Measurements from ENCODE around the gene PILRA. TPM values are rescaled to one million over a fixed set of nuclear protein-coding genes. Genes with fewer than 3 reads are reported as not detected.

Gene PILRA
- total RNA-seq, 2 donors from 2014 or later, result 2.1 to 12.8 TPM

DNA sequence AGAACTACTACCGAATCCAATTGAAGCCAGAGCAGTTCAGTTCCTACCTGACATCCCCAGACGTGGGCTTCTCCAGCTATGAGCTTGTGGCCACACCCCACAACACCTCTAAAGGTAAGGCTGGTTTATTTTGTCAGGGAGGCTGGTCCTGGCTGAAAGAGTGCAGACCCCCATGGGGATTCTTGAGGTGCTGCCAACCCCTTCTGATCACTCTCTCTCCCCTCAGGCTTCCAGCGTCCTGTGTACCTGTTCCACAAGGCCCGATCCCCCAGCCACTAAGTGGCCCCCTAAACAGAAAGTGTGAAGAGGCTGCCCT, 59.9 kb downstream of the PILRA start:
- Histone ChIP-seq H3K27me3 (ENCODE audit: control insufficient read depth, insufficient read depth, low read length, poor library complexity, severe bottlenecking) (no peaks in the 10 kb centered on the region), H3K4me3 (ENCODE audit: low read length) (peak overlapping the region; percentile 97), H3K9ac (ENCODE audit: extremely low read depth, low read length, poor library complexity, severe bottlenecking) (no peak overlapping the region), H3K36me3 (ENCODE audit: control insufficient read depth, insufficient read depth, low read length) (peaks cover 51% of the 10 kb centered on the region), H3K27ac (ENCODE audit: low read depth, low read length) (no peak overlapping the region), H3K4me1 (ENCODE audit: control insufficient read depth, insufficient read depth, low read length) (peaks cover 24% of the 10 kb centered on the region), H3K9me3 (ENCODE audit: control insufficient read depth, low read length) (no peaks in the 10 kb centered on the region)
- peaks cover 39% of the 10 kb centered on the region for H3K36me3 Mint-ChIP-seq (ENCODE audit: low read depth)
- peak overlapping the region; percentile 91 for H3K27ac Mint-ChIP-seq
- DNase-seq, result no peak
- H3K4me1 Mint-ChIP-seq, result peaks cover 43% of the 10 kb centered on the region
- peaks cover 1% of the 10 kb centered on the region for H3K27me3 Mint-ChIP-seq (ENCODE audit: insufficient read depth)
- 87 to 100% methylated on average over 1 to 4 of the region's 4 CpGs for WGBS, 2 experiments (ENCODE audit: insufficient coverage in 1 of 2, insufficient read length in 1 of 2)
- H3K9me3 Mint-ChIP-seq, result no peaks in the 10 kb centered on the region
- peak overlapping the region; percentile 89 for H3K4me3 Mint-ChIP-seq
- TF ChIP-seq, protein P1, sequence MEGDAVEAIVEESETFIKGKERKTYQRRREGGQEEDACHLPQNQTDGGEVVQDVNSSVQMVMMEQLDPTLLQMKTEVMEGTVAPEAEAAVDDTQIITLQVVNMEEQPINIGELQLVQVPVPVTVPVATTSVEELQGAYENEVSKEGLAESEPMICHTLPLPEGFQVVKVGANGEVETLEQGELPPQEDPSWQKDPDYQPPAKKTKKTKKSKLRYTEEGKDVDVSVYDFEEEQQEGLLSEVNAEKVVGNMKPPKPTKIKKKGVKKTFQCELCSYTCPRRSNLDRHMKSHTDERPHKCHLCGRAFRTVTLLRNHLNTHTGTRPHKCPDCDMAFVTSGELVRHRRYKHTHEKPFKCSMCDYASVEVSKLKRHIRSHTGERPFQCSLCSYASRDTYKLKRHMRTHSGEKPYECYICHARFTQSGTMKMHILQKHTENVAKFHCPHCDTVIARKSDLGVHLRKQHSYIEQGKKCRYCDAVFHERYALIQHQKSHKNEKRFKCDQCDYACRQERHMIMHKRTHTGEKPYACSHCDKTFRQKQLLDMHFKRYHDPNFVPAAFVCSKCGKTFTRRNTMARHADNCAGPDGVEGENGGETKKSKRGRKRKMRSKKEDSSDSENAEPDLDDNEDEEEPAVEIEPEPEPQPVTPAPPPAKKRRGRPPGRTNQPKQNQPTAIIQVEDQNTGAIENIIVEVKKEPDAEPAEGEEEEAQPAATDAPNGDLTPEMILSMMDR (conservative IDR thresholded peaks at IDR 0.05), result no peak

DNA sequence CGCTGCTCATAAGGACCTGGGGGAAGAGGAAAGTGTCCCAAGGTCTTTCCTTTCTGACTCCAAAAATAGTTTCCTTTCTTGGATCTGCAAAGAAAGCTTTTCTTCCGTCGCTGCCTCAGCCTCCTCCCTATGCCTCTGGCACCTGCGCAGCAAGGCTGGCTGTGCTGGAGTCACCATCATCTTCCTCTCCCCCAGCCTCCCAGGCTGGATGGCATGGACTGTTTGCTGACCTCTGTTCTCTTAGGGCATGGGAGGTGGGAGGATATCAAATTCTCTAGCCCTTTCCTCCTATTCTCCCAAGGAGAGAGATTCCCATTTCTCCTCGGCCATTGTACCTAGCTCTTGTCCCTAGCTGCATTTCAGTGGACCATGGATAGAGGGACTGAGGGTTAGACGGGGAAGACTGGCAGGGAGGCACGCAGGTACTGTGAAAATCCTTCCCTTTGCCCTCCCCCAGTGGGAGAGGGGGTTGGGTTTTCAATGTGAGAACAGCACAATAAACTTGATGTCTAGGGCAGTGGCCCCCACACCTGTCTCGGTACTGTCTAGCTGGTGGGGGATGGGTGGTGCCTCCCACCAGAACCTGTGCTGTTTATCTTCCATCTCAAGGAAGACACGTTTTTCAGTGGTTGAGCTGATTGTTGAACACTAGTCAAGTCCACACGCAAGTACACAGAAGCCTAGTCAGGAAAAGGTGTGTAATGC, 60.5 kb downstream of the PILRA start:
- TF ChIP-seq, protein P1 (conservative IDR thresholded peaks at IDR 0.05), result no peak
- Histone ChIP-seq H3K9me3 (ENCODE audit: control insufficient read depth, low read length) (no peaks in the 10 kb centered on the region), H3K4me3 (ENCODE audit: low read length) (peak overlapping the region; percentile 97), H3K27me3 (ENCODE audit: control insufficient read depth, insufficient read depth, low read length, poor library complexity, severe bottlenecking) (no peaks in the 10 kb centered on the region), H3K4me1 (ENCODE audit: control insufficient read depth, insufficient read depth, low read length) (peaks cover 24% of the 10 kb centered on the region), H3K9ac (ENCODE audit: extremely low read depth, low read length, poor library complexity, severe bottlenecking) (no peak overlapping the region), H3K36me3 (ENCODE audit: control insufficient read depth, insufficient read depth, low read length) (peaks cover 54% of the 10 kb centered on the region), H3K27ac (ENCODE audit: low read depth, low read length) (no peak overlapping the region)
- Mint-ChIP-seq H3K4me1 (peaks cover 43% of the 10 kb centered on the region), H3K9me3 (no peaks in the 10 kb centered on the region), H3K27me3 (ENCODE audit: insufficient read depth) (no peaks in the 10 kb centered on the region), H3K27ac (peak overlapping the region; percentile 91), H3K4me3 (peak overlapping the region; percentile 89), H3K36me3 (ENCODE audit: low read depth) (peaks cover 40% of the 10 kb centered on the region)
- 86 to 88% methylated on average over 5 to 10 of the region's 10 CpGs for WGBS, 2 experiments (ENCODE audit: insufficient coverage in 1 of 2, insufficient read length in 1 of 2)
- DNase-seq, result no peak

DNA sequence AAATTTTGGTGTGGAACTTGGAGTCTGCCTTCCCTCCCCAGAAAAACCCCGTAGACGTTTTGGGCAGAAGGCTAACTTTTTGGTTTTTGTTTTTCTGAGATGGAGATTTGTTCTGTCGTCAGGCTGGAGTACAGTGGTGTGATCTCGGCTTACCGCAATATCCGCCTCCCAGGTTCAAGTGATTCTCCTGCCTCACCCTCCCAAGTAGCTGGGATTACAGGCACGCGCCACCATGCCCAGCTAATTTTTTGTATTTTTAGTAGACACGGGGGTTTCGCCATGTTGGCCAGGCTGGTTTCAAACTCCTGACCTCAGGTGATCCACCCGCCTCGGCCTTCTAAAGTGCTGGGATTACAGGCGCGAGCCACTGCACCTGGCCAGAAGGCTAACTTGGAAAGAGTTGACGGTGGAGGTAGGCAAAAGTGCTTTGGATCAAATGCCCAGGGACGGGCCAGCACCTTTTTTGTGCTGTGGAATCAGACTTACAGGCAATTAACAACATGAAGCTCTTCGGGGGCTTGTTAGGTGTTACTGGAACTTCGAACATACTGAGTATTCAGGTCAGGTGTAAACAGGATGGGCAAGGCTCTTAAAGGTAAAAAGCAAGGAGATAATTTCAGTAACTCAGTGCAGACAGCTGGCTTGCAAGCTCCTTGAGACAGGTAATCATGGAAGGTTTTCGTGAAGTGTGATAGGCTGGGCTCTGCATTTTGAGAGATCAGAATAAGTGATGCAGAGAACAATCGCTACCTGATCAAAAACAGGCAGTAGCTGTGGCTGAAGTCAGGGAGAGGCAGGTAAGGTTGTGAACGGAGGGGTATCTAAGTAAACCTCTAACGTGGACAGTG, 61.2 kb downstream of the PILRA start:
- peaks cover 43% of the 10 kb centered on the region for H3K4me1 Mint-ChIP-seq
- H3K4me1 ChIP-seq (ENCODE audit: control insufficient read depth, insufficient read depth, low read length), result peaks cover 24% of the 10 kb centered on the region
- peak overlapping the region; percentile 62 for H3K9ac ChIP-seq (ENCODE audit: extremely low read depth, low read length, poor library complexity, severe bottlenecking)
- peak overlapping the region; percentile 91 for H3K27ac Mint-ChIP-seq
- H3K4me3 ChIP-seq (ENCODE audit: low read length), result peak overlapping the region; percentile 86
- no peaks in the 10 kb centered on the region for H3K27me3 Mint-ChIP-seq (ENCODE audit: insufficient read depth)
- no peaks in the 10 kb centered on the region for H3K27me3 ChIP-seq (ENCODE audit: control insufficient read depth, insufficient read depth, low read length, poor library complexity, severe bottlenecking)
- H3K27ac ChIP-seq (ENCODE audit: low read depth, low read length), result no peak overlapping the region
- TF ChIP-seq, protein P1 (conservative IDR thresholded peaks at IDR 0.05), result no peak
- H3K36me3 Mint-ChIP-seq (ENCODE audit: low read depth), result peaks cover 40% of the 10 kb centered on the region
- H3K4me3 Mint-ChIP-seq, result peak overlapping the region; percentile 81
- 89 to 90% methylated on average over 18 to 22 of the region's 22 CpGs for WGBS, 2 experiments (ENCODE audit: insufficient coverage in 1 of 2, insufficient read length in 1 of 2)
- H3K9me3 Mint-ChIP-seq, result no peaks in the 10 kb centered on the region
- no peaks in the 10 kb centered on the region for H3K9me3 ChIP-seq (ENCODE audit: control insufficient read depth, low read length)
- DNase-seq, result peak; percentile 46
- peaks cover 60% of the 10 kb centered on the region for H3K36me3 ChIP-seq (ENCODE audit: control insufficient read depth, insufficient read depth, low read length)
